NCI-H2107 treated with DMSO at 0.1 percent for 48 hours (cell line): ENCODE measurements around the gene STYXL2.

Source experiments
- DNase-seq: peaks from one replicate; lab custom pipeline; 2025; ENCODE audit not compliant: unreplicated experiment; lab: John Stamatoyannopoulos, UW

The STYXL2 gene

DNA sequence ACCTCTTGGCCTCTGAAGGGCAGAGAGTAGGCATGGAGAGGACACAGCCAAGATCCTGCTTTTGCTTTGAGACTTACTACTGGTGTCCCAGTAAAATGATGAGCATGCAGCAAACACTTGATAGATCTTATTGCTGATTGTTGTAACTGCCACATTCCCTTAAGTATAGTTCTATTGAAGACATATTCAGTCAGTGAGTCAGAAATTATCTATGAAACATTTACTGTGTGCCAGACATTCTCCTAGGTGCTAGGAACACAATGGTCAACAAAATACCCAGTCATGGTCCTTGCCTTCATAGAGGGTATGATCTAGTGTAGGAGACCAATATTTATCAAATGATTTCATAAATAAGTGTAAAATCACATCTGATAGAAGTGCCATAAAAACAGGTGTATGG lies 13.6 kb downstream of the STYXL2 start:
- no peak for DNase-seq

DNA sequence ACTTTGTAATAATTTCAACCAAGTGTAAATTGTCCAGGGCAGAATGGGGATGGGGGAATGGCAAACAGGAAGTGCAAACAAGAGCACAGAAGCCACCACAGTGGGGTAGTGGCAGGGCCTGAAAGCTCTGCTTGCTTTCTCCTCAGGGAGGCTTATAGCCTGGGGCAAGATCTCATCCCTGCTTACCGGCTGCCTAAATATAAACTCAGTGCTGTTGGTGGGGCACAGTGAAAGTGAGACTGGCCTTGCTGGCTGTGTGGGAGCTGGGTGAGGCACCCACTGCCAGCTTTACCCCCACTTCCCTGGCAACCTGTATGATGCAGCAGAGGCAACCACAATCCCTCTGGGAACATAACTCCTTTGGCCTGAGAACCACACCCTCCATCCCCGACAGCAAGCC lies 15.2 kb downstream of the STYXL2 start:
- no peak for DNase-seq

DNA sequence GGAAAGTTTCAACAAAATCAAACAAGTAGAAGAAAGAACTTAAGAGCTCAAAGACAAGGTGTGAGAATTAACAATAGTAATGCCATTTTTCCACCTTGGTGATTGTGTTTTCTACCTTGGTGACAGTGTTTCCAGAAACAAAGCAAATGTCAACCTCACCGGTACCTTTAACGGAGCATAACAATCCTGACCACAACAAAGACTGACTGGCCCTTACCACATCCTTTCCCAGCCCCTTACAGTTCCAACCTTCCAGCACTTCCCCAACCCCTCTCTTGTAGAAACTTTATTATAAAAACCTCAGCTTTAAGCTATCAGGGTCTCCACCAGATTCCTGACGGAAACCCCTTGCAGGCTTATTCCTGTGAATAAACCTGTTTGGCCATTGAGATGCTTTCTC lies 16.7 kb downstream of the STYXL2 start:
- DNase-seq, result no peak

DNA sequence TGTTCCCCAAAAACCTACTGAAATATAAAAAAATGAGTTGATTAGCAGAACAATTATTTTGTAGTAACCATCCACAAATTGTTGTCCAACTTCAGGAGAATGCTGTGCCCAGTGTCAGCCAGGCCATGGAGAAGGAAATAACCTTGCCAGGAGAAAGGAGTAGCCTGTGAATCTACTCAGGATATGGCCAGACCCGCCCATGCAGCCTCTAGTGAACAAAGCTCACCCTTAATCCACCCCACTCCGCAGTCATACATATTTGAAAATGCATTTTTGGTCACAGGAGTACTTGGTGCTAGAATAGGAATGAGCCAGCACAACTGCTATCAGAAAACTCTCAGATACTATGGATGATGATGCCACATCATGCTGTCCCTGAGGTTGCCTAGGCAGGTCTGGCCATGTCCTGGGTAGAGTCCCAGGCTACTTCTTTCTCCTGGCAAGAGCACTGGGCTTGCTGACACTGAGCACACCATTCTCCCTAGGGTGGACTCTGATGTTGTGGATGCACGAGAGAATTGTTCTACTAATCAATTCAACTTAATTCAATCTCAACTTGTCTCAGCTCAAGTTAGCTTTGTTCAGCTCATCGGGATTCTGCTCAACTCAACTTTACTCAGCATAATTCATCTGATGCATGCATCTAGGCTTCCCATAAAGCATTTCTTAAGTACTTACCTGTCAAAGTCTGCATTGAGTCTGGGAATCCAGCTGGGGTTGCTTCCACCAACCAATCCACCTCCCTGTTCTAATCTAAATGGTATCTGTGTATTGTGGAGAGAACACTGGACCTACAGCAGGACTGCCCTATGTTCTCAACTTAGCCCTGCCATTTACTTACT lies 18.2 kb downstream of the STYXL2 start:
- DNase-seq, result no peak

- DNase-seq, result no peak
Measured at GRCh38 chr1:167114725-167115124, 20.9 kb downstream of the STYXL2 start.

- DNase-seq, result no peak
Measured at GRCh38 chr1:167115655-167116054, 21.8 kb downstream of the STYXL2 start.

DNA sequence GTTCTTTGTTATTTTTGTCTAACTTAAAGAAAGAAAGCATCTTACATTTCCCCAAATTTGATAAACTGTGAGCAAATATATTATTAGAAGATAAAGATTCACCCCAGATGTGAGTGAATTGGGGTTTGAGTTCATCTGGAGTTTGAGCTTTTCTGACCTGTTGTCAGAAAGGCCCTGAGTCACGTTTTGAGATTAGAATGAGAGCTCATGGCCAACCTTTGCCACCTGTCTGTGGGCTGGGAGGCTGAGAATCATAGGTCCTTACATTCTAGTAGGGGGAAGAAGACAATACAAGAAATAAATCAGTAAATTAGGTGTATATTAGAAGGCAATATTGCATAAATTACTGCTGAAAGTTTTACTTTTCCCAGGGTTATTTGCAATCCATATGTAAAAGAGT lies 22.3 kb downstream of the STYXL2 start:
- no peak for DNase-seq

DNA sequence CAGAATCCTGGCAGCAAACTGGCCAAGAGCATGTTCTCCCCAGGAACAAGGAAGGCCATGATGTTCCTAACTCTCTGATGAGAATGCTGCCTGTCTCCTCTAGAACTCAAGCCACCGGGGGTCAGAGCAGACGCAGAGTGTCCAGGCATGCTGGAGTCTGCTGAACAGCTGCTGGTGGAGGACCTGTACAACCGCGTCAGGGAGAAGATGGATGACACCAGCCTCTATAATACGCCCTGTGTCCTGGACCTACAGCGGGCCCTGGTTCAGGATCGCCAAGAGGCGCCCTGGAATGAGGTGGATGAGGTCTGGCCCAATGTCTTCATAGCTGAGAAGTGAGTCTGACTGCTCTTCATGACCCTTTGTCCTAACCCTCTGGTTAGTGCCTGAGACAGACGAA lies 23.4 kb downstream of the STYXL2 start:
- no peak for DNase-seq

DNA sequence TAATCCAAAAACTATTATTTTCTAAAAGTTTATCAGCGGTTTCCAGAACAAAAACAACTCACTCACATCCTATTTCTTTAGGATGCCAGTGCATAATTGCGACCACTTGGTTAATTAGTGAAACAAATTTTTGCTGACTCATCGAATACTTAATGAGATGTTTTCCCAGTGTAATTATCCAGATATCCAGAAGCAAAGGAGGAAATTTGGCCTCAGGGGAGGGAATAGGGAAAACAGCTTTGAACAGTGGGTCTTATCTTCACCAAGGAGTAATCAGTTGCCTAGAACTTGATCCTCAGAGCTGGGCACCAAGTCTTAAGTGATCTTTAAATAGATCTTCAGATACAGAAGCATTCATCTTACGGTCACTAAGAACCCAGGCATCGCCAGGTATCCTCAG lies 24.3 kb downstream of the STYXL2 start:
- DNase-seq, result no peak

DNA sequence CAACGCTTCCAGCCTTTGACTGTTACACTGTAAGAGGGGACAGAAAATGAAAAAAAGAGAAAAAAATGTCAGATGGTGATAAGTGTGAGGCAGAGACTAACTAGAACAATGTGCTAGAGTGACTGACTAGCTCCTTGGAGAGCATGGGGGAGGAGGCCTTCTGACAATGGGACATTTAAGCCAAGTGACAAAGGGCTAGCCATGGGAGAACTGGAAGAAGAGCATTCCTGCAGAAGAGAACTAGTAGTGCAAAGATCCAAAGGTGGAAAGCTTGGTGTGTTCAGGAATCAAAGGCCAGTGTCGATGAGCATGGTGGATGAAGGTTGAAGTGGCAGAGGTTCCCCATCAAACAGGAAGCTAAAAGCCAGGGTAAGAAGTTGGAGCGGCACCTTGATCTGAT lies 25.8 kb downstream of the STYXL2 start:
- no peak for DNase-seq

DNA sequence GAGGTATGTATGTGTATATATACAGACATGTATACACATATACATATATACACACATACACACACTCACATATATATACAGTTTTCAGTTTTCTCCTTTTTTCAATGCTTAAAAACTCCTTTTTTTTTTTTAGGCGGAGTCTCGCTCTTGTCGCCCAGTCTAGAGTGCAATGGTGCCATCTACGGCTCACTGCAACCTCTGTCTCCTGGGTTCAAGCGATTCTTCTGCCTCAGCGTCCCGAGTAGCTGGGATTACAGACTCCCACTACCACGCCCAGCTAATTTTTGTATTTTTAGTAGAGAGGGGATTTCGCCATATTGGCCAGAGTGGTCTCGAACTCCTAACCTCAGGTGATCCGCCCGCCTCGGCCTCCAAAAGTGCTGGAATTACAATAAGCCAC lies 27.0 kb downstream of the STYXL2 start:
- no peak for DNase-seq

GRCh38 chr1:167121375-167122120 lies 27.7 kb downstream of the STYXL2 start:
- DNase-seq, result peak; percentile 52

GRCh38 chr1:167122121-167122480 lies 28.2 kb downstream of the STYXL2 start:
- DNase-seq, result no peak

- no peak for DNase-seq
Measured at GRCh38 chr1:167122568-167122967, 28.7 kb downstream of the STYXL2 start.

DNA sequence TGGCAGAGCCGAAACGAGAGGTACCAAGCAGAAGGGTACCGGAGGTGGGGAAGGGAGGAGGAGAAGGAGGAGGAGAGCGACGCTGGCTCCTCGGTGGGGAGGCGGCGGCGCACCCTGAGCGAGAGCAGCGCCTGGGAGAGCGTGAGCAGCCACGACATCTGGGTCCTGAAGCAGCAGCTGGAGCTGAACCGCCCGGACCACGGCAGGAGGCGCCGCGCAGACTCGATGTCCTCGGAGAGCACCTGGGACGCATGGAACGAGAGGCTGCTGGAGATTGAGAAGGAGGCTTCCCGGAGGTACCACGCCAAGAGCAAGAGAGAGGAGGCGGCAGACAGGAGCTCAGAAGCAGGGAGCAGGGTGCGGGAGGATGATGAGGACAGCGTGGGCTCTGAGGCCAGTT lies 32.4 kb downstream of the STYXL2 start:
- no peak for DNase-seq

- no peak for DNase-seq
Measured at GRCh38 chr1:167126811-167127210, 32.9 kb downstream of the STYXL2 start.

- no peak for DNase-seq
Measured at GRCh38 chr1:167127236-167127635, 33.4 kb downstream of the STYXL2 start.

- no peak for DNase-seq
Measured at GRCh38 chr1:167127661-167128060, 33.8 kb downstream of the STYXL2 start.

DNA sequence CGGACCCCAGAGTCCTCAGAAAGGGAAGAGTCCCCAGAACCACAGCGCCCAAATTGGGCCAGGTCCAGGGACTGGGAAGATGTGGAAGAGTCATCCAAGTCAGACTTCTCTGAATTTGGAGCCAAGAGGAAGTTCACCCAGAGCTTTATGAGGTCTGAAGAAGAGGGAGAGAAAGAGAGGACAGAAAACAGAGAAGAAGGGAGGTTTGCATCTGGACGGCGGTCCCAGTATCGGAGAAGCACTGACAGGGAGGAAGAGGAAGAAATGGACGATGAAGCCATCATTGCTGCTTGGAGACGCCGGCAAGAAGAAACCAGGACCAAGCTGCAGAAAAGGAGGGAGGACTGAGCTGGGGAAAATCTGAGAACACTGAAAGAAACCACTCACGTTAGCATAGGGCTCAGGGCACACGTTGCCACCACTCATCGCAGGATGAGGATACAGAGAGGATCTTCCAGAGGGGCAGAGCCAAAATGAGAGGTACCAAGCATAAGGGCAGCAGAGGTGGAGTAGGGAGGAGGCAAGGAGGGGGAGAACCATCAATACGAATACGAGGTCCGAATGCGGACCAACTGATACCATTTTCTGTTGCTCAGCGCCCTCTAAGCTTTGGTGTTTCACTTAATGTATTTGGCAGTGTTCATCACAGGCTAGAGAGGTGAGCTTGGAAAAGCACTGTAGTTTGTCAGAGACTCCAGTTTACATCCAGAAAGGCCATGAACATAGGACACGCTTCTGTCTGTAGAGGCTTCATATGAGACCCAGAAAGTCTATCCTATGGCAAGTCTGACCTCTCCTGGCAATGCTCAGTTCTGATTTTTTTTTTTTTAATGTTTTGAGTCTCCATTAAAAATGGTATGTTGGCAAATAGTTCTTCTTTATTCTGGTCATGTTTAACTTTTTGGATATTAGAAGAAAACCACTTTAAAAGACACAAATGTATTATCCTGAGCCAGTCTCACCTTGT lies 34.7 kb downstream of the STYXL2 start:
- peak; percentile 27 for DNase-seq

DNA sequence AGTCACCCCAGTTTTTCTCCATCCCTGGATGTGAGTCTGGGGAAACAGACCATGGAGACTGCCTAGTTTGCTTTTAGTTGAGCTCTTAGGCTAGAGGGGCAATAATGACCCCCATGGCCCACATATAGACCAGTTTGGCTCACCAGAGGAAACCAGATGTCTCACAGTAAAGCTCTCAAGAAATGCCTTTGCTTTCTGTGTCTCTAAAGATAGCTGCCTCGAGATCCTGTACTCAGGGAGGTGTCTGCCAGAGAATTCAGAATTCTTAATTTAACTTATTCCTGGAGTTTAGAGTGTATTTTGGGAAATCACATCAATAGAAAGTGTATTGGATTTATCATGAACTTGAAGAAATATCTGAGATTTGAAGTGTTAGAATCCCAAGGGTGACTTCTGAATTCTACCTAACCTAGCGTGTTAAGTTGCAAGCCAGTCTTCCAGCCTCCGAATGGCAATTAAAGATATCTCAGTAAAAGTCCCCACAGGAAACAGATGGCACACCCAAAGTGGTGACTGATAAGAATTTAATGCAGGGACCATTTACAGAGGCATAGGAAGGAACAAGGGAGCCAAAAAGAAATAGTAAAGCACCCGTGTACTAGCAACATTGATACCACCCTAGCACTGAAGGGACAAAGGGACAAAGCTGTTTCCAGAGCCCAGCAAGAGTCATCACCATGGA lies 37.1 kb downstream of the STYXL2 start:
- no peak for DNase-seq
